ENCODE measurements around the gene CNTNAP4. TPM values are rescaled to one million over a fixed set of nuclear protein-coding genes. Genes with fewer than 3 reads are reported as not detected.

The CNTNAP4 gene
- total RNA-seq, 6 experiments from 2014 or later = not detected

GRCh38 chr16:76335180-76335974 is 58.2 kb downstream of the CNTNAP4 start:
- peaks cover 40% of the 10 kb centered on the region for H3K9me3 Mint-ChIP-seq
- no peak overlapping the region for H3K27ac Mint-ChIP-seq
- H3K4me3 Mint-ChIP-seq = no peak overlapping the region
- DNase-seq = no peak
- no peak for TF ChIP-seq CTCF (IDR thresholded peaks at IDR 0.05)
- no peaks in the 10 kb centered on the region for H3K27me3 Mint-ChIP-seq (ENCODE audit: insufficient read depth)
- H3K4me1 Mint-ChIP-seq (ENCODE audit: low read depth) = no peaks in the 10 kb centered on the region
- no peaks in the 10 kb centered on the region for H3K36me3 Mint-ChIP-seq (ENCODE audit: low read depth)

GRCh38 chr16:76336112-76336511 is 58.9 kb downstream of the CNTNAP4 start:
- Mint-ChIP-seq H3K9me3 (peaks cover 47% of the 10 kb centered on the region), H3K36me3 (ENCODE audit: low read depth) (no peaks in the 10 kb centered on the region), H3K27ac (no peak overlapping the region), H3K4me1 (ENCODE audit: low read depth) (no peaks in the 10 kb centered on the region), H3K27me3 (ENCODE audit: insufficient read depth) (no peaks in the 10 kb centered on the region), H3K4me3 (no peak overlapping the region)
- no peak for DNase-seq
- TF ChIP-seq CTCF (IDR thresholded peaks at IDR 0.05) = no peak

GRCh38 chr16:76338472-76338871 is 61.3 kb downstream of the CNTNAP4 start:
- no peaks in the 10 kb centered on the region for H3K4me1 Mint-ChIP-seq (ENCODE audit: low read depth)
- no peak overlapping the region for H3K27ac Mint-ChIP-seq
- H3K9me3 Mint-ChIP-seq = peaks cover 52% of the 10 kb centered on the region
- no peaks in the 10 kb centered on the region for H3K27me3 Mint-ChIP-seq (ENCODE audit: insufficient read depth)
- H3K36me3 Mint-ChIP-seq (ENCODE audit: low read depth) = no peaks in the 10 kb centered on the region
- no peak for DNase-seq
- no peak for TF ChIP-seq CTCF (IDR thresholded peaks at IDR 0.05)
- no peak overlapping the region for H3K4me3 Mint-ChIP-seq

GRCh38 chr16:76343769-76344168 is 66.6 kb downstream of the CNTNAP4 start:
- Mint-ChIP-seq H3K4me3 (no peak overlapping the region), H3K36me3 (ENCODE audit: low read depth) (no peaks in the 10 kb centered on the region), H3K27me3 (ENCODE audit: insufficient read depth) (no peaks in the 10 kb centered on the region), H3K27ac (no peak overlapping the region), H3K9me3 (peaks cover 33% of the 10 kb centered on the region), H3K4me1 (ENCODE audit: low read depth) (no peaks in the 10 kb centered on the region)
- no peak for DNase-seq
- no peak for TF ChIP-seq CTCF (IDR thresholded peaks at IDR 0.05)

- H3K27ac Mint-ChIP-seq = no peak overlapping the region
- no peak overlapping the region for H3K4me3 Mint-ChIP-seq
- no peaks in the 10 kb centered on the region for H3K36me3 Mint-ChIP-seq (ENCODE audit: low read depth)
These were observed 68.0 kb downstream of the CNTNAP4 start for GRCh38 chr16:76345163-76345661.

More at GRCh38 chr16:76345163-76345661, 68.0 kb downstream of the CNTNAP4 start:
- TF ChIP-seq CTCF (IDR thresholded peaks at IDR 0.05) = no peak
- Mint-ChIP-seq H3K9me3 (peaks cover 32% of the 10 kb centered on the region), H3K4me1 (ENCODE audit: low read depth) (no peaks in the 10 kb centered on the region), H3K27me3 (ENCODE audit: insufficient read depth) (no peaks in the 10 kb centered on the region)
- no peak for DNase-seq

Data from HFFc6 (cell line).